CD4-positive, alpha-beta T cell treated with Interleukin-4 for 1 hour (primary cell): Measurements from ENCODE around the gene SND1.

Experiments
- DNase-seq, 2 donors: peaks; one replicate each; pipeline ENCODE4 v3.0.0-alpha.2; 2020 to 2022

Gene SND1

GRCh38 chr7:127914693-127915092 lies 262.7 kb downstream of the SND1 start:
- DNase-seq = no peak

GRCh38 chr7:127916735-127917134 lies 264.7 kb downstream of the SND1 start:
- DNase-seq = no peak

- DNase-seq = no peak
Observed at GRCh38 chr7:127918130-127918529, 266.1 kb downstream of the SND1 start.

- DNase-seq = no peak
Observed at GRCh38 chr7:127920787-127921438, 268.9 kb downstream of the SND1 start.

- no peak for DNase-seq
Observed at GRCh38 chr7:127922656-127923055, 270.7 kb downstream of the SND1 start.

GRCh38 chr7:127924874-127925273 lies 272.9 kb downstream of the SND1 start:
- DNase-seq = no peak

- no peak for DNase-seq
Observed at GRCh38 chr7:127927348-127927696, 275.3 kb downstream of the SND1 start.

GRCh38 chr7:127928222-127928621 lies 276.2 kb downstream of the SND1 start:
- DNase-seq = no peak

- no peak for DNase-seq
Observed at GRCh38 chr7:127928852-127929251, 276.9 kb downstream of the SND1 start.

GRCh38 chr7:127930341-127931328 lies 278.6 kb downstream of the SND1 start:
- no peak for DNase-seq

- DNase-seq = no peak
Observed at GRCh38 chr7:127932076-127932475, 280.1 kb downstream of the SND1 start.

GRCh38 chr7:127932496-127932895 lies 280.5 kb downstream of the SND1 start:
- DNase-seq = no peak

- DNase-seq = no peak
Observed at GRCh38 chr7:127933146-127933545, 281.2 kb downstream of the SND1 start.

GRCh38 chr7:127934711-127935110 lies 282.7 kb downstream of the SND1 start:
- no peak for DNase-seq

GRCh38 chr7:127935847-127936376 lies 283.9 kb downstream of the SND1 start:
- DNase-seq = no peak

- DNase-seq = no peak
Observed at GRCh38 chr7:127937066-127937680, 285.2 kb downstream of the SND1 start.

- no peak for DNase-seq
Observed at GRCh38 chr7:127938588-127938987, 286.6 kb downstream of the SND1 start.

GRCh38 chr7:127940381-127941160 lies 288.6 kb downstream of the SND1 start:
- DNase-seq = no peak

- DNase-seq = no peak
Observed at GRCh38 chr7:127941476-127942210, 289.6 kb downstream of the SND1 start.

GRCh38 chr7:127943541-127944521 lies 291.8 kb downstream of the SND1 start:
- DNase-seq = no peak

GRCh38 chr7:127946111-127946510 lies 294.1 kb downstream of the SND1 start:
- DNase-seq = no peak
